A673 (cell line): ENCODE data around the gene IKZF3.

ENCODE experiments used
- CTCF ChIP-seq: fragments of 300-800, 200-600 bp; sonication (generic); conservative IDR thresholded peaks from 2 replicates; pipeline ENCODE4 v1.5.1; 2017; ENCODE audit warnings: low read depth, mild to moderate bottlenecking, antibody characterized with exemption, low read length, moderate library complexity, mixed read lengths
- EZH2 ChIP-seq: fragments of 200-600 bp; sonication (generic); IDR thresholded peaks from 2 replicates; pipeline ENCODE4 v1.6.1; 2017; ENCODE audit warnings: borderline replicate concordance, low read depth, mild to moderate bottlenecking, mixed read lengths, antibody characterized with exemption, low read length; ENCODE audit not compliant: poor library complexity, severe bottlenecking

- TF ChIP-seq CTCF (no peak), EZH2 (no peak)
These were observed 34.0 kb upstream of the IKZF3 start for GRCh38 chr17:39898088-39898487.
